ENCODE measurements around the gene CST8.

CST8 gene

GRCh38 chr20:23475395-23475794 lies 15.5 kb upstream of the CST8 start:
- H3K4me3 ChIP-seq (ENCODE audit: low read depth, low read length): no peak overlapping the region
- no peak for TF ChIP-seq CTCF (IDR thresholded peaks at IDR 0.05; ENCODE audit: low read depth, low read length)
- DNase-seq (ENCODE audit: low read depth, low spot score): no peak
- in situ Hi-C loops (cut with HindIII; ENCODE audit: low sequenced_read_pairs): no loop called here

- DNase-seq (ENCODE audit: low read depth, low spot score): no peak
- in situ Hi-C loops (cut with HindIII; ENCODE audit: low sequenced_read_pairs): no loop called here
- TF ChIP-seq CTCF (IDR thresholded peaks at IDR 0.05; ENCODE audit: low read depth, low read length): no peak
- no peak overlapping the region for H3K4me3 ChIP-seq (ENCODE audit: low read depth, low read length)
Measured at GRCh38 chr20:23476015-23476754, 14.7 kb upstream of the CST8 start.

- no peak overlapping the region for H3K4me3 ChIP-seq (ENCODE audit: low read depth, low read length)
- TF ChIP-seq CTCF (IDR thresholded peaks at IDR 0.05; ENCODE audit: low read depth, low read length): no peak
- DNase-seq (ENCODE audit: low read depth, low spot score): no peak
- in situ Hi-C loops (cut with HindIII; ENCODE audit: low sequenced_read_pairs): no loop called here
Measured at GRCh38 chr20:23477223-23477622, 13.7 kb upstream of the CST8 start.

GRCh38 chr20:23479043-23479442 lies 11.9 kb upstream of the CST8 start:
- in situ Hi-C loops (cut with HindIII; ENCODE audit: low sequenced_read_pairs): no loop called here
- no peak for DNase-seq (ENCODE audit: low read depth, low spot score)
- H3K4me3 ChIP-seq (ENCODE audit: low read depth, low read length): no peak overlapping the region
- no peak for TF ChIP-seq CTCF (IDR thresholded peaks at IDR 0.05; ENCODE audit: low read depth, low read length)

GRCh38 chr20:23482138-23482537 lies 8.8 kb upstream of the CST8 start:
- in situ Hi-C loops (cut with HindIII; ENCODE audit: low sequenced_read_pairs): no loop called here
- DNase-seq (ENCODE audit: low read depth, low spot score): no peak
- no peak overlapping the region for H3K4me3 ChIP-seq (ENCODE audit: low read depth, low read length)
- TF ChIP-seq CTCF (IDR thresholded peaks at IDR 0.05; ENCODE audit: low read depth, low read length): no peak

GRCh38 chr20:23484081-23484480 lies 6.8 kb upstream of the CST8 start:
- TF ChIP-seq CTCF (IDR thresholded peaks at IDR 0.05; ENCODE audit: low read depth, low read length): no peak
- no peak overlapping the region for H3K4me3 ChIP-seq (ENCODE audit: low read depth, low read length)
- in situ Hi-C loops (cut with HindIII; ENCODE audit: low sequenced_read_pairs): no loop called here

More at GRCh38 chr20:23484081-23484480, 6.8 kb upstream of the CST8 start:
- no peak for DNase-seq (ENCODE audit: low read depth, low spot score)

Data from astrocyte of the spinal cord (primary cell).